Loucy (cell line): ENCODE results near the gene ASCC2.

Experiments used
- H2AFZ ChIP-seq: fragments of 200-600 bp; sonication (generic); 2 replicates; pipeline ENCODE4 v1.6.0; 2016; ENCODE audit warnings: antibody characterized with exemption, mild to moderate bottlenecking, low read length, moderate library complexity
- H3F3A ChIP-seq: fragments of 200-600 bp; 2 replicates; pipeline ENCODE4 v1.6.0; 2016; ENCODE audit warnings: antibody characterized with exemption, low read depth, mild to moderate bottlenecking
- H3K27me3 ChIP-seq: fragments of 200-600 bp; sonication (generic); 2 replicates; pipeline ENCODE4 v1.6.1; 2014; ENCODE audit warnings: low read length, mild to moderate bottlenecking; ENCODE audit not compliant: insufficient read depth, poor library complexity, severe bottlenecking
- H3K36me3 ChIP-seq: fragments of 200-600 bp; sonication (generic); 2 replicates; pipeline ENCODE4 v1.6.1; 2016; ENCODE audit warnings: low read length; ENCODE audit not compliant: insufficient read depth
- H3K4me1 ChIP-seq: fragments of 200-600 bp; sonication (generic); 2 replicates; pipeline ENCODE4 v1.5.1; 2014; ENCODE audit warnings: low read length, mild to moderate bottlenecking; ENCODE audit not compliant: insufficient read depth, poor library complexity, severe bottlenecking
- H3K4me2 ChIP-seq: fragments of 200-600 bp; sonication (generic); 2 replicates; pipeline ENCODE4 v1.6.0; 2014; ENCODE audit warnings: antibody characterized with exemption, low read length, low read depth, mild to moderate bottlenecking; ENCODE audit not compliant: poor library complexity, severe bottlenecking
- H3K4me3 ChIP-seq: fragments of 200-600 bp; sonication (generic); 2 replicates; pipeline ENCODE4 v1.5.1; 2014; ENCODE audit warnings: low read length, mild to moderate bottlenecking, mixed read lengths; ENCODE audit not compliant: poor library complexity, severe bottlenecking
- H3K79me2 ChIP-seq: fragments of 200-600 bp; sonication (generic); 2 replicates; pipeline ENCODE4 v1.6.1; 2014; ENCODE audit warnings: low read length; ENCODE audit not compliant: insufficient read depth
- H3K9ac ChIP-seq: fragments of 200-600 bp; sonication (generic); 2 replicates; pipeline ENCODE4 v1.6.0; 2014; ENCODE audit warnings: mild to moderate bottlenecking, low read depth, low read length, moderate library complexity; ENCODE audit not compliant: poor library complexity, severe bottlenecking
- H3K9me2 ChIP-seq: fragments of 200-600 bp; sonication (generic); replicated peaks from 2 replicates; pipeline ENCODE4 v1.6.1; 2016; ENCODE audit warnings: low read depth, low read length, mixed read lengths
- H3K9me3 ChIP-seq: fragments of 200-600 bp; sonication (generic); 2 replicates; pipeline ENCODE4 v1.6.1; 2014; ENCODE audit warnings: mild to moderate bottlenecking, antibody characterized with exemption, low read length, low read depth; ENCODE audit not compliant: insufficient read depth
- H4K20me1 ChIP-seq: fragments of 200-600 bp; sonication (generic); 2 replicates; pipeline ENCODE4 v1.6.0; 2014; ENCODE audit warnings: antibody characterized with exemption, low read length, mild to moderate bottlenecking; ENCODE audit not compliant: insufficient read depth, poor library complexity, severe bottlenecking
- CTCF ChIP-seq: fragments of 200-600 bp; sonication (generic); conservative IDR thresholded peaks from 2 replicates; pipeline ENCODE4 v1.5.1; 2014; ENCODE audit warnings: mild to moderate bottlenecking, antibody characterized with exemption, low read length
- EZH2phosphoT487 ChIP-seq: fragments of 200-600 bp; IDR thresholded peaks from 2 replicates; pipeline ENCODE4 v1.6.1; 2018; ENCODE audit warnings: antibody characterized with exemption, mild to moderate bottlenecking, moderate library complexity, borderline replicate concordance

The ASCC2 gene

DNA sequence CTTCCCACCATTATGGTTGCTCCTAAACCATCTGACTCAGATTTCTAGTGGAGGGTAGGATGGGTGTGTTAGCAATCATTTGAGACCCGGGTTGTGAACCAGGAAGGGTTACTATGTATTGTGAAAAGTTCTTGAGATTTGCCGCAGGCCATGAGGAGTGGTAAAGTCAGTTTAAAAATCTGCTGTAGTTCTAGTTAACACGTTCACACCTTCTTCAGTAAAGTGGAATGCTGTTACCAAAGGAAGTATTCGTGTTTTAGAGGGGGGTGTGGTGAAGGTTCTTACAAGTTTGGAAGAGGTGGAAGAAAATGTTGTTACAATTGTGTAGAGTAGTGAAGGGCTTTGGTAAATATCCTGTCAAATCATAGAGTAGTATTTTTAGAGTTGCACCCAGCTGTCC, 47.5 kb upstream of the ASCC2 start:
- no peaks in the 10 kb centered on the region for H3F3A ChIP-seq
- TF ChIP-seq EZH2phosphoT487: no peak
- no peak for TF ChIP-seq CTCF
- H3K9me2 ChIP-seq: no peaks in the 10 kb centered on the region
- H3K9ac ChIP-seq: peak overlapping the region; percentile 82
- H3K27me3 ChIP-seq: no peaks in the 10 kb centered on the region
- peak overlapping the region; percentile 93 for H3K4me2 ChIP-seq
- H4K20me1 ChIP-seq: peaks cover 59% of the 10 kb centered on the region
- H2AFZ ChIP-seq: no peak overlapping the region
- no peaks in the 10 kb centered on the region for H3K36me3 ChIP-seq
- H3K4me3 ChIP-seq: peak overlapping the region; percentile 96
- H3K4me1 ChIP-seq: peaks cover 37% of the 10 kb centered on the region
- no peaks in the 10 kb centered on the region for H3K9me3 ChIP-seq
- H3K79me2 ChIP-seq: peaks cover 71% of the 10 kb centered on the region

DNA sequence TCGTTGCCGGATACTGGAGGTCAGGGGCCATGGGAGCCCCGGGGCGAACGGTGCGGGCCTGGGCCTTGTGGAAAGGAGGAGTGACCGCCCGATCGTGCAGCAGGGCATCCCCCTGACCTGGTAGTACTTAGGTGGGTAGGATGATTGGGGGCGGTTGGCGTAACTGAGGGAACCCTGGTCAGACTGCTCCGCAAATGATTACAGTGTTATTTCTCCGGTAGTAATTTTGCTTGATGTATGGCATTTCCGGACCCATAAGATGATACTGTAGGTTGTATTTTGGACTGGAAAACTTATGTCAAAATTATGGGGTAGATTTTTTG, 45.7 kb upstream of the ASCC2 start:
- TF ChIP-seq CTCF (no peak), EZH2phosphoT487 (no peak)
- H3F3A ChIP-seq: no peaks in the 10 kb centered on the region
- H3K4me3 ChIP-seq: peak overlapping the region; percentile 96
- H3K4me2 ChIP-seq: peak overlapping the region; percentile 93
- no peaks in the 10 kb centered on the region for H3K9me2 ChIP-seq
- peak overlapping the region; percentile 70 for H2AFZ ChIP-seq
- no peaks in the 10 kb centered on the region for H3K36me3 ChIP-seq
- peaks cover 53% of the 10 kb centered on the region for H3K79me2 ChIP-seq
- H4K20me1 ChIP-seq: peaks cover 55% of the 10 kb centered on the region
- no peaks in the 10 kb centered on the region for H3K9me3 ChIP-seq
- no peaks in the 10 kb centered on the region for H3K27me3 ChIP-seq
- H3K9ac ChIP-seq: peak overlapping the region; percentile 82
- H3K4me1 ChIP-seq: peaks cover 37% of the 10 kb centered on the region

- Histone ChIP-seq H3K9me3 (no peaks in the 10 kb centered on the region), H3K9me2 (no peaks in the 10 kb centered on the region), H3K4me1 (peaks cover 37% of the 10 kb centered on the region), H3K79me2 (peaks cover 47% of the 10 kb centered on the region), H3K9ac (peak within 1 kb of the TSS; percentile 82), H3K4me2 (peak within 1 kb of the TSS; percentile 93), H4K20me1 (peaks cover 50% of the 10 kb centered on the region), H3K27me3 (no peaks in the 10 kb centered on the region), H3F3A (no peaks in the 10 kb centered on the region), H3K36me3 (no peaks in the 10 kb centered on the region), H2AFZ (peak within 1 kb of the TSS; percentile 70), H3K4me3 (peak within 1 kb of the TSS; percentile 96)
- TF ChIP-seq CTCF (peak; percentile 50), EZH2phosphoT487 (no peak)
These were observed 45.1 kb upstream of the ASCC2 start, which contains the start of gene MTMR3 for GRCh38 chr22:29883045-29883774. Gene MTMR3, plus strand, starts transcription at chr22:29883174. Its CDS starts 87,886 bp downstream, at chr22:29971060.
